GM10847 (cell line): ENCODE measurements around the gene LEF1.

Experiments
- POLR2A ChIP-seq: IDR thresholded peaks from 2 replicates; pipeline ENCODE4 v1.6.1; 2011; ENCODE audit not compliant: insufficient read length; ENCODE audit errors: extremely low read depth

Gene LEF1

DNA sequence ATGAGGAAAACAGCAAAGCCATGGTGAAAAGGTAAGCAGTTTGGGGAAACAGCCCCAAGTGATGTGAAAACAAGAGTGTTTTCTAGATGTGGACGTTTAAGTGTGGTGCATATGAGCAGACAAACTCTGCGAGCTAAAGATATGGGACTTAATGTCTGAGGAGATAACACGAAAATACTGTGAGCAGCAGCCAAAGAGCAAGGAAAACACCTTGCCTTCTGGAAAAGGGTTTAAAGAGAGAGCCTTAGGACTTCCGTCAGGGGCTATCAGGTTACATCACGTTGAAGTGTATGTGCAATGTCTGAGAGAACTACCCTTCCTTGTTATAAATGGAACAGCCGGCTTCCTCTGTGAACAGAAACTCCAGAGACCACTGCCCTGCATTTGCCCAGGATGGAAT, 54.2 kb downstream of the LEF1 start:
- no peak for TF ChIP-seq POLR2A

DNA sequence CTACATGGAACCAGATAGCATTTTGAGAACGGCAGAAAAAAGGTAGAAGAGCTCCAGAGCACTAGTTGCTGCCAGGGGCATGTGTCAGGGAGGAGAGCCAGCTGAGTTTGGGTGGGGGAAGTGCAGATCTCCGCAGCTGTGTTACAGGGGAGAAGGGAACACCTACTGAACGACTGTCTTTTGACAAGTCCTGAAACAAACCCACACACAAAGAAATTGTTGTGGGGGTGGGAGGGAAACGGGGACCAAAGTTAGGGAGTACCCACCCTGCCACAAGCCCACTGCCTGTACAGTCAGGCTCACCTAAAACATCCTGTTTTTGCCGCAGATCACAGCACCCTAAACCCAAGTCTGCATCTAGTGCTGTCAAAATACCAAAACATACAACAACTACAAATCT, 55.5 kb downstream of the LEF1 start:
- TF ChIP-seq POLR2A, result no peak

DNA sequence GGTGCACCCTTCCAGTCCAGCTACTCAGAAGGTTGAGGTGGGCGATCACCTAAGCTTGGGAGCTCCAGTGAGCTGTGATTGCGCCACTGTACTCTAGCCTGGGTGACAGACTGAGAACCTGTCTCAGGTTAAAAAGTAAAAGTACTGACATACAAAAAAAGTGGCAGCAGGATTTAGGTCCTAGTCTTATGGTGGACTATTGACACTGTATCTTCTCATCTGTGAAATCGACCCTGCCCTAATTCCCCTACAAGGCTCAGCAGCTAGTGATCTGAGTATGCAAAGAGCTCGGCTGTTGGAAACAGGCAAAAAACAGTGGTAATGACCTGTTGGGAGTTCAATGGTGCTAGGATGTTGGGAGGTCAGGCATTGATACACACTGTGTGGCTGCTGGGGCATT, 57.0 kb downstream of the LEF1 start:
- TF ChIP-seq POLR2A, result no peak

DNA sequence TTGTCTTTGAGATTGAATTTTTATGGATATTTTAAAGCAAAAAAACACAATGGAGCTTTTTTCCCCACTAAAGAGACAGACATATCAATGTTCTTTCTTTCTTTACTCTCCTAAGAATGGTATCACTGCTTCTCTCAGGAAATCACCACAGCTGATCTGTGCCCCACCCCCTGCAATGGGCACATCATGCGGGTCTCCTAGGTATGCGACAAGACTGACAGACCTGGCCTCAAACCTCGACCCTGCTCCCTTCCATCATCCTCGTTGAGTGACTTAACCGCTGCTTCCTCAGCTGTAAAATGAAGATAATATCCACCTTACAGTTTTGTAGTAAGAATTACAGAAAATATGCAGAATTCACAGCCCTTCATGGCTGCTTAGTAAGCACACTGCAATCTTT, 58.3 kb downstream of the LEF1 start:
- no peak for TF ChIP-seq POLR2A

DNA sequence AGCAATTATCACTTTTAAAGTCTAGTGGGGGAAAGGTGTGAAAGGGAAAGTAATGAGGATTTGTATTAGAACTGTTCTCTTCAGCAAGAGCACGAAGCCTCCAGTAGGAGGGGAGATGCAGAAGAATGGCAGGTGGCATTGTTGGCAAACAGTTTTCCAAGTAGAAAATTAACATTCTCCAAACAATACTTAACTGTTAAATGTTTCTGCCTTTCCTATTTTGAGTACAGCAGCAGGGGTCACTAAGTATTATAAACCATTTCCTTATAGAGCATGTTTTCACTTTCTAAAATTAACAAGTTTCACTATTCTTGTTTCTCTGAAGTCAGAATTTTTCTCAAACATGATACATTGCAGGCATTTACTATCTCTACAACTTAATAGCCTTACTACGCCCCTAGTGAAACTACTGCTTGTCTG, 58.7 kb downstream of the LEF1 start:
- TF ChIP-seq POLR2A, result no peak

DNA sequence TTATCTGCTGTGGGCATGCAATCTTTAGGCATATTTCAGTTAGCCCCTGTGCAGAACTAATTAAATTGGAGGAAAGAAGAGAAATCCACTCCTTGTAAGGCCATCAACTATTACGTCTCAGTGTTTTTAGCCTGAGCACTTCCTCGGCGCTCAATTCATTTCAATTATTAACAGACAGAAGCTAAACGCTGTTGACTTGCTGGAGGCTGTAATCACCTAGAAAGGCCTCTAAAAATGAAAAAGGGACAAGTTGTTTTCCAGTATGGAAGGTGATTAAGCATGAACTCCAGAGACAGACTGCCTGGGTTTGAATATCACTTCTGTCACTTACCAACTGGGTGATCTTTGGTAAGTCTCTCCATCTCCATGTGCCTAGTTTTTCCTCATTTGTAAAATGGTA, 59.6 kb downstream of the LEF1 start:
- no peak for TF ChIP-seq POLR2A

DNA sequence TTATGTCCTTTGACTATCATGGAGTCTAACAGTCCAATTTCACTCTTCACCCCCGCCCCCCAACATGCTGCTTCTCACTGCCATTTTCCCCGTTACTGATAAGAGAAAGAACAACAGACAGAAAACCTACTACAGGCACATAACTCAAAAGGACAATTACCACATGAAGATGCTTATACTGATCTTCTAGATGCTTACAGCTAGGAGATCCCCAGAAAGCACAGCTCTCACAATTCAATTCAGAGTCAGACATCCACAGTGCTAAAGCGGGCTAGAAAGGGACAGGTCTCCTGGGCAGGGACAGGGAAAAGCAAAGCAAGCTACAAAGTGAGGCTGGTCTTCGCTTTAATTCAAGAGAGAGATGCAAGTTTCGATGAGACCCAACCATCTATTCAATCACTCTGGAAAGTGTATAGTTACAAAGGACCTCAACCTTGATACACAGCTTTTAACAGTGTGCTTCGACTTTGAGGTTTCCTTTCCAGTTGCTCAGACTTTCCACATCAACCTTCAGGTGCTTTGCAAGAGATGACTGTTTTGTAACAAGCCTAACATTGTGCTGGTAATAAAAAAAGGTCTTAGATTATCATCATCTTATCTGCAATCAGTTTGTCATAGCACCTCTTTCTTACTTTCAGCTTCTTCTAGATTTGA, 60.9 kb downstream of the LEF1 start:
- TF ChIP-seq POLR2A, result no peak

DNA sequence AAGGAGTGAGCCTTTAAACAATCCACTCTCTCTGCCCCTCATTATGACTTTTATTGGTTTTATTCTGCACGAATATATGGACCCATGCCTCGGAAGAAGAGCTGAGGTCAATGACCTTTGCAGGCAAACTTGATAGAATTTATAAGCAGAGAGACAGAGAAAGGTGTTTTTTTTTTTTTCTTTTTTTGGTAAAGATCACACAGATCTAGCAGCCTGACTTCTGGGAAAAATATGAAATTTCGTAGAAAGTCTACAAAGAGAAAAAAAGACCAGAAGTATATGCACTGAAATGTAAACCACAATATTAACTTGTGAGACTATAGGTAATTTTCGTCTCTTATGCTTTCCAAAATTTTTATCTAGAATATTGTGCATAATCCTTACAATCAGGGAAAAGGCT, 61.6 kb downstream of the LEF1 start:
- no peak for TF ChIP-seq POLR2A

DNA sequence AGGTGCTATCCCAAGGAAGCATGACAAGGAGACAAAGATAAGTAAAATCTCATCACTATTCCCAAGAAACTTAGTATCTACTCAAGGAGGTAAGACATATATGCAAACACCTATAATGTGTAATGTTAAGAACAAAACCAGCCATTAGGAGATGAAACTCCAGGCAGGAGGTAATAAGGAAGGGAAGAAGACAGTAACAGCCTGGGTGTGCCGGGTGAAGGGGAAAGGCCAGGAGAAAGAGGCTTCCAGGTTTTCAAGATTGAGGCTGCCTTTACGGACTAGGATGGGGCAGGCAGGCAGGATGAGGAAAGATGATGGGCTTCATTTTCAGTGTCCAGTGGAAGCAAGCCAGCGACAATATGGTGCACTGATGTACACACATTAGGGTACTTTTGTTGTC, 62.5 kb downstream of the LEF1 start:
- TF ChIP-seq POLR2A, result no peak

DNA sequence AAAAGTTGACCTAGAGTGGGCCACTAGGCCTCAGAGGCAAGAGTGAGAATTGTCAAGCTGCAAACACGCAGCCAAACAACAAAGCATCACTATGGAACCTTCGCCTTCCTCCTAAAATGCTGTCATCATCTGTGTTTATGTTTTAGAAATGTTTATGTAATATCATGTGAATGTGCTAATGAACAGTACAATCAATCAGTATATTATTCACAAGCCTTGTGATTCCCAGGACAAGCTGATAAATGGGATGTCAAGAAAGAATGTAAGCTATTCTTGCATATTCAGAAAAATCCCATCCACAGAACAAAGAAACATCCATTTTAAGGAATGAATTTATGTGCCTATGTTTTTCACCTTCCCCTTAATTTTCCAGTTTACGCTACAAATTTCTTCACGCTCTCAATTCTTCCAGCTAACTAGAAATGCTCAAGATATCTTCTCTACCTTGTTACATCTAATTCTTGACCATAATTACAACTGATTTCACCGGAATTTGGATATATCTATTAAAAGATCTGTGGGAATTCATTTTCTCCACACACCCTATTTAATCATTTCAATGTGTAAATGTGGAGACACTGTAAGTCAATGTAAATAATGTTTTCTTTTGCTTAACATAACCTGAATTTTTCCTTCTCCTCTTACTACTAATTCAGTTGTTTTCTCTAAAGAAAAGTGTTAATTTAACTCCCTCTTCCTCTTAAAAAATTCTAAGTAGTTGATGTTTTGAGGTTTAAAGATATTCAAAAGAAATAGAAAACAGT, 65.5 kb downstream of the LEF1 start:
- no peak for TF ChIP-seq POLR2A

DNA sequence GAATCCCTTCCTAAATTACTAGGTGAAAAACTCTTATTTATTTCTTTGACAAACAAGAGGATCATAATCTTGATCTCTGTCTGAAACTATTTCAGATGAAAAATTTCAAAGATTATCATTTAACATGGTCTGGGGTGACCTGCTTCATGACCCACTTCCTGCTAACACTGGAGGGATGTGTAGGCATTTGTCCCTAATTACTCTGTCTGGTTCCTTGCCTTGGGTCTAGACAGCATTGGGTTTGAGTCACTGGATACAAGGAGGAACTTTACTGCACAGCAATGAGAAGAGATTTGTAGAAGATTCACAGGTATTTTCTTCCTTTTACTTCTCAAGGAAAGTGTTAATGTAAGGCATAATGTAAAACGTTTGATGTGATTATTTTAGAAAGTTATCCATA, 67.9 kb downstream of the LEF1 start:
- TF ChIP-seq POLR2A, result no peak

DNA sequence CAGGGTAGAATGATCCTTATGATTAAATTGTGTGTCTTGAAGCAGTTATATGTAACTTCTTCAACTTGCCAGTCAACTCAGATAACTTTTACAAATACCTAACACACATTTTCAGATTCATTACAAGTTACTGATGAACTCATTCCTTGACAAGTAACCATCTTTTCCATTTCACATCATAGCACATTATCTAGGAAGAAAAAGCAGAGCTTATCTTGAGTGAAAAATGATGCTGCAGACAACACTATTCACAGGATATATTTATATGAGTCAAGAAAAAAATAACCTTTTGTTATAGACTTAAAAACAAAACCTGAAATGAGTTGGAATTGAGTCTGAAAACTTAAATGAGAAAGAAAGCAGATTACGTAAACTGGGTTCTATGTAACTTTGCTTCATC, 68.9 kb downstream of the LEF1 start:
- TF ChIP-seq POLR2A, result no peak

DNA sequence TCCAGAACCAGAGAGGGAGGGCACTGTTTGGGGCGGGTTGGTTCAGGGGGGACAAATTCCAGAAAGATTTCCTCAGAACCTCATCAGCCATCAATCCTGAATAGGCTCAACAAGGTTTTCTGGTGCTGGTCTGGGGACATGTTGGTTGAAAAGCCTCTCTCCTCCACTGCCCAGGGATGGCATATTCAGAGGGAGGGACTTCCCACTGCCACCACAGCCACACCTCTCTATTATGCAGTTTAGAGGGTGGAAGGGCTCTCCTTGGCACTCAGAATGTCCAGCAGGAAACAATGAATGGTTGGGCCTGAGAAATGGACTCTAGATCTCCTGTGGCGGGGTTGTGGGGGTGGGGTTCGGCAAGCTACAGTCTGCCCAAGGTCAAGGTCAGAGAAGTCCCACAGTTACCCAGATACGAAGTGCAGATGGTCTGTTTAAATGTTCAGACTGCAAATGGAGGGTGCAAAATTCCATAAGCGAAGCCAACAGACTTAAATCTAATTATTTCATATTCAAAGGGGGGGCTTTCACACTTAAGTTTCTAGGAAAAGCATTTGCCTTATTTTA, 70.7 kb downstream of the LEF1 start:
- TF ChIP-seq POLR2A, result no peak

DNA sequence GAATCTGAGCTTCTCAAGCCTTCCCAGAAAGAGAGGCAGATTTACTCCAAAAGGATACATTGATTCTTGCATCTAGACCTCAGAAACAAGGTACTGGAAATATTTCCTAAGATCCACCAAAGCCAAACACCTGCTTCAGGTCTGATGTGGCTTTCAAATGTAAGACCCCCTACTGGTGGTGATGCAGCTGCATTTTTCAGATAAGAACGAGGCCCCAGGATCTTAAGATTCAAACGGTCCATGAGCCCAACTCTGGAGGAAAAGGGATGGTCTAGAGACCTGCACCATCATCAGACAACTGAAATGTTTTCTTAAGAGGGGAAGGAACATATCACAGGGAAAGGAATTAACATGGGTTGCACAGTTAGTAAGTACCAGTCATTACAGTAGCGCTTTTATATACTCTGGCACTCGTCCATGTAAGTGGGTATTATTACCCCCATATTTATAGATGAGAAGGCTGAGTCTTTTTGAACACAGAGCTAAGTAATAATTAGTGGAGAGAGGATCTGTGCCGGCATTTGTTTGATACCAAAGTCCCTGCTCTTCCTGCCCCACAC, 73.7 kb downstream of the LEF1 start:
- no peak for TF ChIP-seq POLR2A

DNA sequence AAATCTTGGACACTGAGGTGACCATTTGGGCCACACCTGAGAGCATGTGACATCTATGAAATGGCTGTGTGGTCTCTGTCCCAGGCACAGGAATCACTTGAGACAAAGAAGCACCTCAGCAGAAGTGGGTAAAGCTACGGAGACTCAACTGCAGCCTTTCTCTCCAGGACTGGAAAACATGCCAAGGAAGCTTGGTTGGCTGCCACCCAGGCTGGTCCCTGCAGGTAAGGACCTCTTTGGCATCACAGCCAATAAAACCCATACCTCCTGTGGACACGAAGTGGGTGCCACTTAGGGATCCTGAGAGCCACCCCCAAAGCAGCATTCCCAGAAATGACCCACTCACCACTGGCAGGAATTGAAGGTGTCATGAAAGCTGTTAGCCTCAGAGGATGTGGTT, 74.6 kb downstream of the LEF1 start:
- no peak for TF ChIP-seq POLR2A

DNA sequence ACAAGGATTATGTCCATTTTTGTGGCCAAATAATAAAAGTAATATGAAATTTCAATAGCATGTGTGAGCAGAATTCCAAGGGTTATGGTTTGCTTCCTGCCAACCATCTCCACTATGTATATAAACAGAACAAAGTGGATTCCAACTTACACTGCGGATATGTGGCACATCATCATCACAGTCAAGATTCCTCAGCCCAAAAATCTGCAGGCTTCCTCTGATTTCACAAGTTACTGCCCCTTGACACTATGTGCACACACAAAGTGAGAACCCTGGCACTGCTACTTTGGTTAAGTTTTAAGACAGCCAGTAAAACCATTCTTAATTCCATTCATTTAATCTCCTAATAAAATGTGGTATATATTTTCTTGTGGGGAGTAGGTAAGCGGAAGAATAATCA, 76.4 kb downstream of the LEF1 start:
- no peak for TF ChIP-seq POLR2A
